Upper lobe of left lung (tissue), 6 donors: Measurements from ENCODE around the gene AR. TPM values are rescaled to one million over a fixed set of nuclear protein-coding genes. Genes with fewer than 3 reads are reported as not detected.

ENCODE experiments used
- ATAC-seq, 2 donors: fragments of 200-7000 bp; cut with Tn5 transposase; one replicate each; pipeline ENCODE4 v1.9.1; 2022; ENCODE audit warnings: mild to moderate bottlenecking in 2 of 2, moderate library complexity in 2 of 2; ENCODE audit not compliant: low FRiP score in 2 of 2
- DNase-seq, 2 donors: peaks; one replicate each; pipeline ENCODE4 v3.0.0-alpha.2; 2019 to 2020
- H3K27ac ChIP-seq, 4 donors: fragments of 200-600 bp; sonication (generic); one replicate each; pipeline ENCODE4 v1.5.1; 2016 to 2019
- H3K27me3 ChIP-seq, 4 donors: fragments of 200-600 bp; sonication (generic); one replicate each; pipeline ENCODE4 v1.5.1; 2017 to 2019
- H3K36me3 ChIP-seq, 4 donors: fragments of 200-600 bp; sonication (generic); one replicate each; pipeline ENCODE4 v1.5.1; 2016 to 2019
- H3K4me1 ChIP-seq, 4 donors: fragments of 200-600 bp; sonication (generic); one replicate each; pipeline ENCODE4 v1.5.1; 2018 to 2019
- H3K4me3 ChIP-seq, 4 donors: fragments of 200-600 bp; sonication (generic); one replicate each; pipeline ENCODE4 v1.5.1; 2017 to 2019; ENCODE audit warnings: mild to moderate bottlenecking in 2 of 4, moderate library complexity in 1 of 4
- H3K9me3 ChIP-seq, 4 donors: fragments of 200-600 bp; sonication (generic); one replicate each; pipeline ENCODE4 v1.5.1; 2018 to 2019
- CTCF ChIP-seq, 6 experiments: fragments of 450-650 bp in 4 of 6; fragments of 200-600 bp in 2 of 6; sonication (generic) in 2 of 6; IDR thresholded peaks; one replicate each; pipeline ENCODE4 v1.5.1; 2016 to 2019; ENCODE audit warnings: antibody characterized with exemption in 6 of 6
- EP300 ChIP-seq, 4 donors: sonication (generic); formaldehyde crosslinking; IDR thresholded peaks; one replicate each; pipeline ENCODE4 v1.5.1; 2017; ENCODE audit warnings: antibody characterized with exemption in 4 of 4, control low read depth in 2 of 4
- POLR2A ChIP-seq, 4 donors: fragments of 450-650 bp; IDR thresholded peaks; one replicate each; pipeline ENCODE4 v1.5.1; 2016 to 2017; ENCODE audit warnings: antibody characterized with exemption in 4 of 4, mild to moderate bottlenecking in 2 of 4
- POLR2AphosphoS5 ChIP-seq, 2 donors: sonication (generic); formaldehyde crosslinking; IDR thresholded peaks; one replicate each; pipeline ENCODE4 v1.5.1; 2017; ENCODE audit warnings: antibody characterized with exemption in 2 of 2
- WGBS, 2 donors: methylation state at CpG; one replicate each; pipeline ENCODE4 v1.1.5; 2017 to 2018; 5-methylcytosine and 5-hydroxymethylcytosine counted together
- total RNA-seq, 6 donors: library from RNA; depleted of rRNA in 4 of 6; stranded (reverse); fragments of >200 nt in 4 of 6; gene quantifications; one replicate each; pipeline versions ENCODE4 v1.1.0 to v1.2.1, GENCODE V29; 2016 to 2021
- donor health status: DM: no; HTN: no; CAD: no; lungs with moderate emphysema.
- donor health status: DM: no; HTN: yes; CAD: no; lungs with severe emphysema.

Gene AR
- total RNA-seq, 6 donors from 2014 or later = 2.0 to 5.8 (median 2.6) TPM

- TF ChIP-seq POLR2A (IDR thresholded peaks at IDR 0.05) (no peak), CTCF (IDR thresholded peaks at IDR 0.05) (no peak), POLR2AphosphoS5 (IDR thresholded peaks at IDR 0.05) (no peak), EP300 (IDR thresholded peaks at IDR 0.05) (no peak)
- Histone ChIP-seq H3K9me3 (no peaks in the 10 kb centered on the region), H3K27ac (no peak overlapping the region), H3K4me1 (peaks cover 0 to 5% (median 0%) of the 10 kb centered on the region in 4 donors), H3K36me3 (no peaks in the 10 kb centered on the region), H3K27me3 (no peaks in the 10 kb centered on the region), H3K4me3 (no peak overlapping the region)
- 81 to 87% methylated on average over 2 of the region's 2 CpGs for WGBS, 2 donors
- no peak for DNase-seq
- no peak for ATAC-seq
Measured at GRCh38 chrX:67725471-67725870, 181.7 kb downstream of the AR start.

GRCh38 chrX:67726018-67726417 lies 182.2 kb downstream of the AR start:
- 24 to 57% methylated on average over 1 of the region's 1 CpG for WGBS, 2 donors
- no peak for TF ChIP-seq POLR2AphosphoS5 (IDR thresholded peaks at IDR 0.05)
- no peak for TF ChIP-seq EP300 (IDR thresholded peaks at IDR 0.05)
- no peak for TF ChIP-seq CTCF (IDR thresholded peaks at IDR 0.05)
- no peak for TF ChIP-seq POLR2A (IDR thresholded peaks at IDR 0.05)
- H3K4me1 ChIP-seq = peaks cover 0 to 5% (median 0%) of the 10 kb centered on the region in 4 donors

GRCh38 chrX:67727576-67727975 lies 183.8 kb downstream of the AR start:
- no peaks in the 10 kb centered on the region for H3K36me3 ChIP-seq
- no peak overlapping the region for H3K4me3 ChIP-seq
- 60 to 100% methylated on average over 1 to 2 of the region's 2 CpGs for WGBS, 2 donors
- H3K27me3 ChIP-seq = no peaks in the 10 kb centered on the region
- no peak overlapping the region for H3K27ac ChIP-seq
- DNase-seq (no peak), ATAC-seq (no peak)
- H3K9me3 ChIP-seq = no peaks in the 10 kb centered on the region
- H3K4me1 ChIP-seq = peaks cover 0 to 5% (median 0%) of the 10 kb centered on the region in 4 donors
- TF ChIP-seq EP300 (IDR thresholded peaks at IDR 0.05) (no peak), CTCF (IDR thresholded peaks at IDR 0.05) (no peak), POLR2AphosphoS5 (IDR thresholded peaks at IDR 0.05) (no peak), POLR2A (IDR thresholded peaks at IDR 0.05) (no peak)

More at GRCh38 chrX:67726018-67726417, 182.2 kb downstream of the AR start:
- Histone ChIP-seq H3K27ac (no peak overlapping the region), H3K9me3 (no peaks in the 10 kb centered on the region), H3K36me3 (no peaks in the 10 kb centered on the region), H3K4me3 (no peak overlapping the region), H3K27me3 (no peaks in the 10 kb centered on the region)
- DNase-seq = no peak
- peak in 1 of 2 donors; percentile 39 for ATAC-seq

GRCh38 chrX:67730296-67730695 lies 186.5 kb downstream of the AR start:
- H3K36me3 ChIP-seq = no peaks in the 10 kb centered on the region
- H3K4me1 ChIP-seq = no peaks in the 10 kb centered on the region
- 58 to 80% methylated on average over 2 of the region's 2 CpGs for WGBS, 2 donors
- H3K9me3 ChIP-seq = no peaks in the 10 kb centered on the region
- DNase-seq (no peak), ATAC-seq (no peak)
- TF ChIP-seq POLR2A (IDR thresholded peaks at IDR 0.05) (no peak), EP300 (IDR thresholded peaks at IDR 0.05) (no peak), CTCF (IDR thresholded peaks at IDR 0.05) (no peak), POLR2AphosphoS5 (IDR thresholded peaks at IDR 0.05) (no peak)
- no peaks in the 10 kb centered on the region for H3K27me3 ChIP-seq
- no peak overlapping the region for H3K4me3 ChIP-seq
- H3K27ac ChIP-seq = no peak overlapping the region

GRCh38 chrX:67731061-67731460 lies 187.2 kb downstream of the AR start:
- Histone ChIP-seq H3K27ac (no peak overlapping the region), H3K36me3 (no peaks in the 10 kb centered on the region), H3K4me1 (no peaks in the 10 kb centered on the region), H3K9me3 (no peaks in the 10 kb centered on the region), H3K27me3 (no peaks in the 10 kb centered on the region), H3K4me3 (no peak overlapping the region)
- ATAC-seq = no peak
- TF ChIP-seq POLR2AphosphoS5 (IDR thresholded peaks at IDR 0.05) (no peak), EP300 (IDR thresholded peaks at IDR 0.05) (no peak), POLR2A (IDR thresholded peaks at IDR 0.05) (no peak), CTCF (IDR thresholded peaks at IDR 0.05) (no peak)
- no peak for DNase-seq
